GM12878 (cell line): ENCODE results near the gene GUCY1A2. TPM values are rescaled to one million over a fixed set of nuclear protein-coding genes. Genes with fewer than 3 reads are reported as not detected.
A peak's percentile ranks its signal among the peaks of the same experiment; 100 is the strongest.

Experiments used
- ATAC-seq: fragments of 200-7000 bp; cut with Tn5 transposase; 3 replicates; pipeline ENCODE4 v1.9.1; 2020; ENCODE audit warnings: mild to moderate bottlenecking, moderate library complexity
- BruUV-seq: library from RNA; stranded (reverse); fragments of 400-500 nt; replicated peaks from 2 replicates; lab custom pipeline; 2021; lab: Mats Ljungman, UMichigan
- CTCF ChIA-PET: fragments of 300-600 bp; sonication (Branson Sonifier 250); formaldehyde crosslinking; extraction: SDS; loops from one replicate; lab custom pipeline; 2021; ENCODE audit warnings: inconsistent platforms; lab: Yijun Ruan, JAX
- POLR2A ChIA-PET: fragments of 350-600 bp; formaldehyde crosslinking; extraction: SDS; loops from one replicate; lab custom pipeline; 2021; ENCODE audit warnings: inconsistent platforms; lab: Charles Lee
- RAD21 ChIA-PET: fragments of 300-600 bp; sonication (Branson Sonifier 250); formaldehyde crosslinking; loops from one replicate; lab custom pipeline; 2023; ENCODE audit warnings: antibody characterized with exemption; ENCODE audit not compliant: unreplicated experiment; lab: Charles Lee
- SMC1A ChIA-PET: fragments of 300-600 bp; sonication (Branson Sonifier 250); formaldehyde crosslinking; loops from one replicate; lab custom pipeline; 2023; ENCODE audit not compliant: unreplicated experiment, uncharacterized antibody; lab: Charles Lee
- DNase-seq: peaks from one replicate; pipeline ENCODE4 v3.0.0-alpha.2; 2011; ENCODE audit warnings: low read depth, low spot score
- FAIRE-seq: peaks from 3 replicates; lab custom pipeline; 2011; peaks lifted over from hg19 to GRCh38; lab: Jason Lieb, UNC
- H2AFZ ChIP-seq: 2 replicates; pipeline ENCODE4 v1.6.0; 2011; ENCODE audit warnings: low read depth, low read length, control low read depth; ENCODE audit not compliant: control insufficient read depth
- H3K27ac ChIP-seq: 2 replicates; pipeline ENCODE4 v1.5.1; 2011; ENCODE audit warnings: control low read depth; ENCODE audit not compliant: control insufficient read depth, insufficient read depth
- H3K27me3 ChIP-seq, 2 experiments: replicated peaks in 1 of 2; 2 replicates each; pipeline versions ENCODE4 v1.6.0 to v1.6.1; 2011; ENCODE audit warnings: low read length in 1 of 2; ENCODE audit not compliant: control insufficient read depth in 2 of 2, insufficient read depth in 2 of 2
- H3K36me3 ChIP-seq, 2 experiments: 2 replicates each; pipeline ENCODE4 v1.5.1; 2011; ENCODE audit warnings: low read length in 1 of 2; ENCODE audit not compliant: control insufficient read depth in 2 of 2, insufficient read depth in 2 of 2
- H3K4me1 ChIP-seq: 2 replicates; pipeline ENCODE4 v1.6.1; 2011; ENCODE audit warnings: mild to moderate bottlenecking, low read length, moderate library complexity, mixed read lengths; ENCODE audit not compliant: control insufficient read depth, insufficient read depth
- H3K4me2 ChIP-seq: 2 replicates; pipeline ENCODE4 v1.6.0; 2011; ENCODE audit warnings: control low read depth; ENCODE audit not compliant: control insufficient read depth, insufficient read depth
- H3K4me3 ChIP-seq: fragments of 200-600 bp; sonication (generic); 2 replicates; pipeline ENCODE4 v1.5.1; 2016
- H3K79me2 ChIP-seq: 2 replicates; pipeline ENCODE4 v1.6.0; 2011; ENCODE audit warnings: low read length; ENCODE audit not compliant: control insufficient read depth, insufficient read depth
- H3K9ac ChIP-seq: 2 replicates; pipeline ENCODE4 v1.8.0; 2011; ENCODE audit warnings: low read length, control low read depth, mixed read lengths; ENCODE audit not compliant: control insufficient read depth, insufficient read depth
- H3K9me3 ChIP-seq: replicated peaks from 3 replicates; pipeline ENCODE4 v1.5.1; 2011; ENCODE audit warnings: mild to moderate bottlenecking, low read length; ENCODE audit not compliant: control insufficient read depth, insufficient read depth
- H4K20me1 ChIP-seq: 2 replicates; pipeline ENCODE4 v1.6.0; 2011; ENCODE audit not compliant: control insufficient read depth, insufficient read depth
- CBFB ChIP-seq: IDR thresholded peaks from 2 replicates; pipeline ENCODE4 v1.6.1; 2016; ENCODE audit warnings: antibody characterized with exemption, low read depth
- CBX5 ChIP-seq: sonication (generic); IDR thresholded peaks from 2 replicates; pipeline ENCODE4 v1.6.1; 2016; ENCODE audit warnings: low read depth, moderate library complexity, mild to moderate bottlenecking, inconsistent platforms
- CHD4 ChIP-seq: fragments of 200-600 bp; sonication (generic); IDR thresholded peaks from 2 replicates; pipeline ENCODE4 v1.6.1; 2016; ENCODE audit warnings: mild to moderate bottlenecking
- CREM ChIP-seq: IDR thresholded peaks from 2 replicates; pipeline ENCODE4 v1.6.1; 2014; ENCODE audit warnings: antibody characterized with exemption, low read depth
- ESRRA ChIP-seq: IDR thresholded peaks from 2 replicates; pipeline ENCODE4 v1.6.1; 2012; ENCODE audit warnings: mild to moderate bottlenecking, low read length, improper control_type of control experiment
- KDM1A ChIP-seq: fragments of 200-600 bp; sonication (generic); IDR thresholded peaks from 2 replicates; pipeline ENCODE4 v1.6.1; 2016; ENCODE audit warnings: borderline replicate concordance
- KLF5 ChIP-seq: fragments of 450-650 bp; IDR thresholded peaks from 2 replicates; pipeline ENCODE4 v1.6.1; 2014; ENCODE audit warnings: mild to moderate bottlenecking; ENCODE audit not compliant: partially characterized antibody
- LARP7 ChIP-seq: fragments of 450-650 bp; IDR thresholded peaks from 2 replicates; pipeline ENCODE4 v1.6.1; 2017; ENCODE audit warnings: mild to moderate bottlenecking
- MEF2B ChIP-seq: fragments of 450-650 bp; IDR thresholded peaks from 2 replicates; pipeline ENCODE4 v1.6.1; 2018; ENCODE audit warnings: mild to moderate bottlenecking, moderate library complexity; ENCODE audit not compliant: partially characterized antibody, poor library complexity, severe bottlenecking
- SMAD1 ChIP-seq: fragments of 450-650 bp; IDR thresholded peaks from 2 replicates; pipeline ENCODE4 v1.6.1; 2018; ENCODE audit warnings: mild to moderate bottlenecking, low read depth; ENCODE audit not compliant: partially characterized antibody
- SREBF2 ChIP-seq: IDR thresholded peaks from 2 replicates; pipeline ENCODE4 v1.6.1; 2012; ENCODE audit warnings: mild to moderate bottlenecking, low read length
- TAF1 ChIP-seq: IDR thresholded peaks from 2 replicates; pipeline ENCODE4 v1.6.1; 2011; ENCODE audit warnings: mild to moderate bottlenecking, low read depth, low read length, borderline replicate concordance
- ZBED1 ChIP-seq: IDR thresholded peaks from 2 replicates; pipeline ENCODE4 v1.6.1; 2016; ENCODE audit warnings: borderline replicate concordance
- ZSCAN29 ChIP-seq: fragments of 450-650 bp; IDR thresholded peaks from 2 replicates; pipeline ENCODE4 v1.6.1; 2017; ENCODE audit warnings: mild to moderate bottlenecking, moderate library complexity
- WGBS: methylation state at CpG from one replicate; pipeline ENCODE4 v1.1.6; 2016; ENCODE audit warnings: low lambda C conversion rate; ENCODE audit not compliant: insufficient replicate concordance, insufficient coverage; ENCODE audit errors: missing lambda C conversion rate; 5-methylcytosine and 5-hydroxymethylcytosine counted together
- in situ Hi-C: fragments of 300-500 bp; cut with MboI; formaldehyde crosslinking; loops from 9 replicates; pipeline ENCODE4 v1.14.3; 2018; ENCODE audit warnings: mixed read lengths
- intact Hi-C: fragments of 100-400 bp; cut with micrococcal nuclease; formaldehyde crosslinking; loops from one replicate; pipeline ENCODE4 v1.14.2; 2022; ENCODE audit not compliant: unreplicated experiment
- polyA plus RNA-seq, 11 experiments: library from polyadenylated mRNA; depleted of rRNA in 4 of 11; unstranded in 6 of 11; stranded (reverse) in 5 of 11; fragments of >200 nt; fragmentation: Nextera tagmentation in 4 of 11; fragmentation: Illumina TruSeq in 1 of 11; extraction: Ambion mirVana in 4 of 11; extraction: Trizol in 1 of 11; gene quantifications; 1 replicate in 1 of 11; 2 replicates in 10 of 11; pipeline versions ENCODE4 v1.2.1 to v1.2.3, GENCODE V29; 2011 to 2016; ENCODE audit warnings: inconsistent platforms in 2 of 11, missing spikeins in 2 of 11, low read depth in 1 of 11
- total RNA-seq, 4 experiments: library from RNA; depleted of rRNA in 3 of 4; stranded (reverse); fragments of >200 nt in 3 of 4; fragmentation: Illumina TruSeq in 1 of 4; extraction: Trizol in 1 of 4; gene quantifications; 2 replicates each; pipeline versions ENCODE4 v1.2.1 to v1.2.3, GENCODE V29; 2013 to 2021
- TF ChIP-seq, protein P1 (sequence below): fragments of 450-650 bp; IDR thresholded peaks from 2 replicates; pipeline ENCODE4 v1.6.1; 2016; ENCODE audit warnings: mild to moderate bottlenecking
- TF ChIP-seq, protein P2 (sequence below): fragments of 450-650 bp; IDR thresholded peaks from 2 replicates; pipeline ENCODE4 v1.6.1; 2017; ENCODE audit warnings: antibody characterized with exemption, mild to moderate bottlenecking, moderate library complexity

GUCY1A2 gene
- total and polyA plus RNA-seq, 10 of the 15 experiments (the other 5 are each of a cell fraction or from before 2014, with no cell fraction given) = under 0.01 to 0.03 (median under 0.01) TPM; not detected in 4

DNA sequence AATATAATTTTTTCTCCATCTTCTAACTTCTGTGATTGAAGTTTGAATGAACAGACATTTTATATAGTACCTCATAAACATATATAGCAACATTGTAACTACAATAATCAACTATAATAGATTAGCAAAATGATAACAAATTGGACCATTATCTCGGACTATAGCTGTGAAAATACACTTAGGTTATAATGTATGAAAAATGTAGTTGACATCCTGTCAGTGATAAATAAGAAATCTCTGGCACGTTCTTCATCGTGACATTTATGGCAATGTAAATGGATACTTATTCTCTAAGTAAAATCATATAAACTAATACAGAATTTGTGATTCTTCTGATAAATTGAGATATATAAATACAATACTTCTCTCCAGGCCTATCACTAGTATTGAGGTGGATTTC lies 333.3 kb downstream of the GUCY1A2 start:
- Histone ChIP-seq H3K9ac (no peak overlapping the region), H3K4me3 (no peak overlapping the region), H2AFZ (no peak overlapping the region), H3K79me2 (no peaks in the 10 kb centered on the region), H4K20me1 (no peaks in the 10 kb centered on the region), H3K36me3 (no peaks in the 10 kb centered on the region), H3K27me3 (no peaks in the 10 kb centered on the region), H3K4me1 (no peaks in the 10 kb centered on the region), H3K9me3 (no peaks in the 10 kb centered on the region), H3K4me2 (no peak overlapping the region), H3K27ac (no peak overlapping the region)
- no peak for FAIRE-seq
- DNase-seq = no peak
- ChIA-PET RAD21 (no interaction called here), POLR2A (no interaction called here), CTCF (interaction anchor here (0.7 kb wide), 1 partner anchor 1307 kb away, joined by 3 read pairs; no protein-coding TSS in a partner anchor), SMC1A (no interaction called here)
- TF ChIP-seq, protein P1, sequence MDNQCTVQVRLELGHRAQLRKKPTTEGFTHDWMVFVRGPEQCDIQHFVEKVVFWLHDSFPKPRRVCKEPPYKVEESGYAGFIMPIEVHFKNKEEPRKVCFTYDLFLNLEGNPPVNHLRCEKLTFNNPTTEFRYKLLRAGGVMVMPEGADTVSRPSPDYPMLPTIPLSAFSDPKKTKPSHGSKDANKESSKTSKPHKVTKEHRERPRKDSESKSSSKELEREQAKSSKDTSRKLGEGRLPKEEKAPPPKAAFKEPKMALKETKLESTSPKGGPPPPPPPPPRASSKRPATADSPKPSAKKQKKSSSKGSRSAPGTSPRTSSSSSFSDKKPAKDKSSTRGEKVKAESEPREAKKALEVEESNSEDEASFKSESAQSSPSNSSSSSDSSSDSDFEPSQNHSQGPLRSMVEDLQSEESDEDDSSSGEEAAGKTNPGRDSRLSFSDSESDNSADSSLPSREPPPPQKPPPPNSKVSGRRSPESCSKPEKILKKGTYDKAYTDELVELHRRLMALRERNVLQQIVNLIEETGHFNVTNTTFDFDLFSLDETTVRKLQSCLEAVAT = no peak
- no peak for TF ChIP-seq KLF5
- no peak for TF ChIP-seq MEF2B
- WGBS = 3% methylated on average over 3 of the region's 3 CpGs
- no peak for ATAC-seq
- no TSS peak for BruUV-seq
- intact Hi-C loops (no loop called here), in situ Hi-C loops (no loop called here)

DNA sequence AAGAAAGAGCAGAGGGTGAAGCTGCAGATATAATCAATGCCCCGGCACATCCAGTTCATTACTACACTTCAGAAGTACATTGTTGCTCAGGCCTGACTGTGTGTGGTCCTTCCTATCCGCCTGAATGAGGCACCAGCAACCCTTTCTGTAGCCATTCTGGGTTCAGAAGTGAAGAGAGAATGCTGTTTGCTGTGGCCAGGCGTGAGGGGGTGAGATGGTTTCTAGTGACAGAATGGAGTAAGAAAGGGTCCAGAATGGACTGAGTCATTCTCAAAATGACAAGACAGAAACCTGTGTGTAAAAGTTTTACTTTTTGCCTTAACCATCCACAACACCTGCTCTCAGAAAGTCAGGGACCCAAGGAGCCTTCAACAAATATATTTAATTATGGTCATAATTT lies 334.8 kb downstream of the GUCY1A2 start:
- TF ChIP-seq, protein P2, sequence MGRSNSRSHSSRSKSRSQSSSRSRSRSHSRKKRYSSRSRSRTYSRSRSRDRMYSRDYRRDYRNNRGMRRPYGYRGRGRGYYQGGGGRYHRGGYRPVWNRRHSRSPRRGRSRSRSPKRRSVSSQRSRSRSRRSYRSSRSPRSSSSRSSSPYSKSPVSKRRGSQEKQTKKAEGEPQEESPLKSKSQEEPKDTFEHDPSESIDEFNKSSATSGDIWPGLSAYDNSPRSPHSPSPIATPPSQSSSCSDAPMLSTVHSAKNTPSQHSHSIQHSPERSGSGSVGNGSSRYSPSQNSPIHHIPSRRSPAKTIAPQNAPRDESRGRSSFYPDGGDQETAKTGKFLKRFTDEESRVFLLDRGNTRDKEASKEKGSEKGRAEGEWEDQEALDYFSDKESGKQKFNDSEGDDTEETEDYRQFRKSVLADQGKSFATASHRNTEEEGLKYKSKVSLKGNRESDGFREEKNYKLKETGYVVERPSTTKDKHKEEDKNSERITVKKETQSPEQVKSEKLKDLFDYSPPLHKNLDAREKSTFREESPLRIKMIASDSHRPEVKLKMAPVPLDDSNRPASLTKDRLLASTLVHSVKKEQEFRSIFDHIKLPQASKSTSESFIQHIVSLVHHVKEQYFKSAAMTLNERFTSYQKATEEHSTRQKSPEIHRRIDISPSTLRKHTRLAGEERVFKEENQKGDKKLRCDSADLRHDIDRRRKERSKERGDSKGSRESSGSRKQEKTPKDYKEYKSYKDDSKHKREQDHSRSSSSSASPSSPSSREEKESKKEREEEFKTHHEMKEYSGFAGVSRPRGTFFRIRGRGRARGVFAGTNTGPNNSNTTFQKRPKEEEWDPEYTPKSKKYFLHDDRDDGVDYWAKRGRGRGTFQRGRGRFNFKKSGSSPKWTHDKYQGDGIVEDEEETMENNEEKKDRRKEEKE = no peak
- TF ChIP-seq CBFB = no peak
- no peak for TF ChIP-seq ZBED1
- TF ChIP-seq SMAD1 = no peak
- TF ChIP-seq TAF1 = no peak
- no peak for TF ChIP-seq LARP7
- TF ChIP-seq KDM1A = no peak
- no peak for TF ChIP-seq CBX5
- TF ChIP-seq CREM = no peak
- TF ChIP-seq CHD4 = no peak
- no peak for TF ChIP-seq ZSCAN29
- TF ChIP-seq SREBF2 = no peak
- TF ChIP-seq ESRRA = no peak
- Histone ChIP-seq H3K4me2 (no peak overlapping the region), H4K20me1 (no peaks in the 10 kb centered on the region), H3K4me3 (no peak overlapping the region), H2AFZ (no peak overlapping the region), H3K9ac (no peak overlapping the region), H3K4me1 (no peaks in the 10 kb centered on the region), H3K27me3 (no peaks in the 10 kb centered on the region), H3K9me3 (no peaks in the 10 kb centered on the region), H3K36me3 (no peaks in the 10 kb centered on the region), H3K79me2 (no peaks in the 10 kb centered on the region), H3K27ac (no peak overlapping the region)
- BruUV-seq = no TSS peak
- no peak for FAIRE-seq
- ATAC-seq = peak; percentile 58
- RAD21 ChIA-PET = interaction anchor here (1.3 kb wide), 1 partner anchor 17 kb away, joined by 3 read pairs; no protein-coding TSS in a partner anchor
- WGBS = 16% methylated on average over 3 of the region's 3 CpGs
- POLR2A ChIA-PET = no interaction called here
- no peak for DNase-seq
- SMC1A ChIA-PET = no interaction called here
- intact Hi-C loops (no loop called here), in situ Hi-C loops (no loop called here)
- CTCF ChIA-PET = interaction anchor here (1.0 to 1.2 kb wide), 3 partner anchors 9 to 597 kb away, joined by 3 to 5 read pairs (median 4); no protein-coding TSS in a partner anchor
